Endothelial cell of umbilical vein (primary cell): ENCODE measurements around the gene COMMD10. TPM values are rescaled to one million over a fixed set of nuclear protein-coding genes. Genes with fewer than 3 reads are reported as not detected.

ENCODE experiments used
- BruUV-seq: library from RNA; stranded (reverse); fragments of 400-500 nt; replicated peaks from 2 replicates; lab custom pipeline; 2021; lab: Mats Ljungman, UMichigan
- CTCF ChIA-PET: fragments of 300-600, 350-600 bp; sonication (Branson Sonifier 250); formaldehyde crosslinking; loops from one replicate; lab custom pipeline; 2021; ENCODE audit warnings: antibody characterized with exemption, inconsistent platforms; lab: Charles Lee
- POLR2A ChIA-PET: fragments of 300-600, 350-600 bp; sonication (Branson Sonifier 250); formaldehyde crosslinking; loops from one replicate; lab custom pipeline; 2021; ENCODE audit warnings: antibody characterized with exemption, inconsistent platforms; lab: Charles Lee
- DNase-seq: peaks from one replicate; pipeline ENCODE4 v3.0.0-alpha.2; 2011; ENCODE audit warnings: low read depth, low spot score
- FAIRE-seq: peaks from 2 replicates; lab custom pipeline; 2011; peaks lifted over from hg19 to GRCh38; lab: Jason Lieb, UNC
- H2AFZ ChIP-seq: 2 replicates; pipeline ENCODE4 v1.6.0; 2012; ENCODE audit warnings: low read depth, low read length, control low read depth, inconsistent platforms
- H3K27ac ChIP-seq: 2 replicates; pipeline ENCODE4 v1.5.1; 2011; ENCODE audit warnings: low read depth, mild to moderate bottlenecking, control low read depth, low read length, moderate library complexity; ENCODE audit not compliant: insufficient read depth
- H3K27me3 ChIP-seq, 2 experiments: 2 replicates each; pipeline versions ENCODE4 v1.6.0 to v1.6.1; 2011; ENCODE audit warnings: low read length in 2 of 2, mixed read lengths in 1 of 2; ENCODE audit not compliant: control insufficient read depth in 2 of 2, insufficient read depth in 2 of 2
- H3K36me3 ChIP-seq, 2 experiments: 2 replicates in 1 of 2; 3 replicates in 1 of 2; pipeline ENCODE4 v1.5.1; 2011; ENCODE audit warnings: low read length in 2 of 2, mild to moderate bottlenecking in 1 of 2, moderate library complexity in 1 of 2; ENCODE audit not compliant: control insufficient read depth in 2 of 2, insufficient read depth in 2 of 2; ENCODE audit errors: extremely low read depth in 1 of 2
- H3K4me1 ChIP-seq: 3 replicates; pipeline ENCODE4 v1.5.1; 2011; ENCODE audit warnings: mild to moderate bottlenecking, low read length; ENCODE audit not compliant: control insufficient read depth, insufficient read depth; ENCODE audit errors: extremely low read depth
- H3K4me2 ChIP-seq: 2 replicates; pipeline ENCODE4 v1.6.1; 2011; ENCODE audit warnings: low read length, control low read depth, mixed read lengths; ENCODE audit not compliant: insufficient read depth
- H3K4me3 ChIP-seq, 3 experiments: fragments of 200-600 bp in 1 of 3; sonication (generic), shearing (Covaris generic) in 1 of 3; replicated peaks in 1 of 3; 2 replicates each; pipeline ENCODE4 v1.5.1; 2011 to 2016; ENCODE audit warnings: control low read depth in 3 of 3, low read length in 3 of 3, mild to moderate bottlenecking in 2 of 3, inconsistent platforms in 1 of 3, low read depth in 1 of 3, moderate library complexity in 1 of 3; ENCODE audit not compliant: insufficient read depth in 1 of 3
- H3K79me2 ChIP-seq: 2 replicates; pipeline ENCODE4 v1.6.0; 2012; ENCODE audit warnings: low read length, inconsistent platforms; ENCODE audit not compliant: control insufficient read depth, insufficient read depth
- H3K9ac ChIP-seq: replicated peaks from 2 replicates; pipeline ENCODE3; 2011; ENCODE audit warnings: low read length, control low read depth; ENCODE audit not compliant: insufficient read depth; ENCODE audit errors: extremely low read depth
- H3K9me1 ChIP-seq: replicated peaks from 3 replicates; pipeline ENCODE4 v1.6.0; 2011; ENCODE audit warnings: mild to moderate bottlenecking, low read length; ENCODE audit not compliant: control insufficient read depth, insufficient read depth; ENCODE audit errors: extremely low read depth
- H3K9me3 ChIP-seq: replicated peaks from 2 replicates; pipeline ENCODE4 v1.5.1; 2012; ENCODE audit warnings: low read length, inconsistent platforms; ENCODE audit not compliant: control insufficient read depth, insufficient read depth
- H4K20me1 ChIP-seq: replicated peaks from 2 replicates; pipeline ENCODE3; 2011; ENCODE audit warnings: mild to moderate bottlenecking, low read length; ENCODE audit not compliant: control insufficient read depth, insufficient read depth; ENCODE audit errors: extremely low read depth
- EZH2 ChIP-seq: IDR thresholded peaks from 2 replicates; pipeline ENCODE4 v1.6.1; 2012; ENCODE audit warnings: borderline replicate concordance, low read depth, mild to moderate bottlenecking, moderate library complexity, low read length, inconsistent platforms; ENCODE audit not compliant: severe bottlenecking
- FOS ChIP-seq: IDR thresholded peaks from 2 replicates; pipeline ENCODE4 v1.6.1; 2011; ENCODE audit warnings: mild to moderate bottlenecking, low read length, moderate library complexity, borderline replicate concordance; ENCODE audit not compliant: insufficient read depth
- GATA2 ChIP-seq: IDR thresholded peaks from 2 replicates; pipeline ENCODE4 v1.7.0; 2011; ENCODE audit warnings: low read depth, mild to moderate bottlenecking, moderate library complexity, mixed read lengths, low read length; ENCODE audit not compliant: insufficient read length, insufficient read depth
- JUN ChIP-seq: IDR thresholded peaks from 2 replicates; pipeline ENCODE4 v1.6.1; 2011; ENCODE audit warnings: borderline replicate concordance, low read depth; ENCODE audit not compliant: insufficient read length, insufficient read depth
- MYC ChIP-seq: IDR thresholded peaks from one replicate; pipeline ENCODE4 v1.6.1; 2011; ENCODE audit warnings: mild to moderate bottlenecking, low read depth, low read length
- POLR2A ChIP-seq: IDR thresholded peaks from 2 replicates; pipeline ENCODE4 v1.6.1; 2012; ENCODE audit warnings: low read depth, mild to moderate bottlenecking, control low read depth, low read length
- POLR2AphosphoS5 ChIP-seq: IDR thresholded peaks from 2 replicates; pipeline ENCODE4 v1.6.1; 2012; ENCODE audit warnings: low read depth, mild to moderate bottlenecking, control low read depth, low read length, moderate library complexity; ENCODE audit not compliant: insufficient read depth
- dilution Hi-C: fragments of 300-500 bp; cut with MboI; formaldehyde crosslinking; loops from one replicate; pipeline ENCODE4 v1.15.0; 2019; ENCODE audit warnings: low sequenced_read_pairs; ENCODE audit not compliant: extremely low pct_ligation_motif_present
- intact Hi-C: fragments of 100-400 bp; cut with micrococcal nuclease; formaldehyde crosslinking; loops from one replicate; pipeline ENCODE4 v1.10.0; 2022
- polyA plus RNA-seq, 4 experiments: library from polyadenylated mRNA; depleted of rRNA in 3 of 4; stranded (reverse) in 3 of 4; unstranded in 1 of 4; fragments of >200 nt; gene quantifications; 2 replicates each; pipeline versions ENCODE4 v1.2.1 to v1.2.3, GENCODE V29; 2011 to 2012; ENCODE audit warnings: missing spikeins in 1 of 4
- total RNA-seq: library from RNA; stranded (reverse); gene quantifications from 2 replicates; pipeline ENCODE4 v1.2.3, GENCODE V29; 2021
- TF ChIP-seq, protein P1 (sequence below), 2 donors: IDR thresholded peaks; 1 replicate in 1 of 2; 2 replicates in 1 of 2; pipeline ENCODE4 v1.5.1; 2011; ENCODE audit warnings: low read length in 2 of 2, mild to moderate bottlenecking in 2 of 2, moderate library complexity in 2 of 2, control low read depth in 1 of 2, inconsistent platforms in 1 of 2, low read depth in 1 of 2; ENCODE audit not compliant: insufficient read depth in 1 of 2; ENCODE audit errors: extremely low read depth in 1 of 2
- TF ChIP-seq, protein P2 (sequence below): IDR thresholded peaks from 2 replicates; pipeline ENCODE4 v1.6.1; 2011; ENCODE audit not compliant: insufficient read depth, insufficient read length

Gene COMMD10
- total and polyA plus RNA-seq, 2 donors (not counting 3 experiments of a cell fraction or from before 2014, with no cell fraction given) = 12.5 to 27.0 TPM

DNA sequence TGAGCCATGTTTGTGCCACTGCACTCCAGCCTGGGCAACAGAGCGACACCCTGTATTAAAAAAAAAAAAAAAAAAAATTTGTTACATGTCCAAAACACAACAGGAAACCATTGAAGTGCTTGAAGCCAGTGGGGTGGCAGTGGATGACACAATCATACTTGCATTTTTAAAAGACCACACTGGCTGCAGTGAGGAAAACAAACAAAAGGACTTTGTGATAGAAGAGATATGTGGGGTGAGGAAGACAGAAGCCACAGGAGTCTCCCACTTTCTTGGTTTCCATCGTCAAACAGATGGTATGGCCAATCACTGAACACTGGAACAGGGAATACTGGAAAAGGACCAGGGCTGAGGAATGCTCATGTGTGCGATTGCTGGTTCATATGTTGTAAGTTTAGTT is 20.9 kb upstream of the COMMD10 start:
- Histone ChIP-seq H3K4me2 (no peak overlapping the region), H3K36me3 (no peaks in the 10 kb centered on the region), H4K20me1 (no peaks in the 10 kb centered on the region), H3K9ac (no peak overlapping the region), H2AFZ (no peak overlapping the region), H3K27ac (no peak overlapping the region), H3K9me1 (no peaks in the 10 kb centered on the region), H3K4me1 (no peaks in the 10 kb centered on the region), H3K4me3 (no peak overlapping the region), H3K27me3 (peaks cover 6 to 10% of the 10 kb centered on the region in 2 experiments), H3K9me3 (no peaks in the 10 kb centered on the region), H3K79me2 (no peaks in the 10 kb centered on the region)
- FAIRE-seq (no peak), DNase-seq (no peak)
- TF ChIP-seq, protein P1, sequence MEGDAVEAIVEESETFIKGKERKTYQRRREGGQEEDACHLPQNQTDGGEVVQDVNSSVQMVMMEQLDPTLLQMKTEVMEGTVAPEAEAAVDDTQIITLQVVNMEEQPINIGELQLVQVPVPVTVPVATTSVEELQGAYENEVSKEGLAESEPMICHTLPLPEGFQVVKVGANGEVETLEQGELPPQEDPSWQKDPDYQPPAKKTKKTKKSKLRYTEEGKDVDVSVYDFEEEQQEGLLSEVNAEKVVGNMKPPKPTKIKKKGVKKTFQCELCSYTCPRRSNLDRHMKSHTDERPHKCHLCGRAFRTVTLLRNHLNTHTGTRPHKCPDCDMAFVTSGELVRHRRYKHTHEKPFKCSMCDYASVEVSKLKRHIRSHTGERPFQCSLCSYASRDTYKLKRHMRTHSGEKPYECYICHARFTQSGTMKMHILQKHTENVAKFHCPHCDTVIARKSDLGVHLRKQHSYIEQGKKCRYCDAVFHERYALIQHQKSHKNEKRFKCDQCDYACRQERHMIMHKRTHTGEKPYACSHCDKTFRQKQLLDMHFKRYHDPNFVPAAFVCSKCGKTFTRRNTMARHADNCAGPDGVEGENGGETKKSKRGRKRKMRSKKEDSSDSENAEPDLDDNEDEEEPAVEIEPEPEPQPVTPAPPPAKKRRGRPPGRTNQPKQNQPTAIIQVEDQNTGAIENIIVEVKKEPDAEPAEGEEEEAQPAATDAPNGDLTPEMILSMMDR (IDR thresholded peaks at IDR 0.05; ENCODE audit: extremely low read depth in 1 of 2, insufficient read depth in 1 of 2, low read depth in 1 of 2, low read length in 2 of 2) = no peak
- TF ChIP-seq FOS (no peak), POLR2A (no peak), MYC (no peak), EZH2 (no peak), POLR2AphosphoS5 (no peak), GATA2 (no peak), JUN (no peak)
- TF ChIP-seq, protein P2, sequence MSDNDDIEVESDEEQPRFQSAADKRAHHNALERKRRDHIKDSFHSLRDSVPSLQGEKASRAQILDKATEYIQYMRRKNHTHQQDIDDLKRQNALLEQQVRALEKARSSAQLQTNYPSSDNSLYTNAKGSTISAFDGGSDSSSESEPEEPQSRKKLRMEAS = no peak
- CTCF ChIA-PET = interaction anchor here (1.1 kb wide), 1 partner anchor 176 kb away, joined by 5 read pairs; no protein-coding TSS in a partner anchor
- BruUV-seq = no TSS peak
- POLR2A ChIA-PET = no interaction called here
- dilution Hi-C loops (no loop called here), intact Hi-C loops (loop anchor here (1.0 kb wide), 1 partner anchor 40 kb away; no protein-coding TSS in a partner anchor)
